Measurements from ENCODE around the gene MAPKAPK2.

DNA sequence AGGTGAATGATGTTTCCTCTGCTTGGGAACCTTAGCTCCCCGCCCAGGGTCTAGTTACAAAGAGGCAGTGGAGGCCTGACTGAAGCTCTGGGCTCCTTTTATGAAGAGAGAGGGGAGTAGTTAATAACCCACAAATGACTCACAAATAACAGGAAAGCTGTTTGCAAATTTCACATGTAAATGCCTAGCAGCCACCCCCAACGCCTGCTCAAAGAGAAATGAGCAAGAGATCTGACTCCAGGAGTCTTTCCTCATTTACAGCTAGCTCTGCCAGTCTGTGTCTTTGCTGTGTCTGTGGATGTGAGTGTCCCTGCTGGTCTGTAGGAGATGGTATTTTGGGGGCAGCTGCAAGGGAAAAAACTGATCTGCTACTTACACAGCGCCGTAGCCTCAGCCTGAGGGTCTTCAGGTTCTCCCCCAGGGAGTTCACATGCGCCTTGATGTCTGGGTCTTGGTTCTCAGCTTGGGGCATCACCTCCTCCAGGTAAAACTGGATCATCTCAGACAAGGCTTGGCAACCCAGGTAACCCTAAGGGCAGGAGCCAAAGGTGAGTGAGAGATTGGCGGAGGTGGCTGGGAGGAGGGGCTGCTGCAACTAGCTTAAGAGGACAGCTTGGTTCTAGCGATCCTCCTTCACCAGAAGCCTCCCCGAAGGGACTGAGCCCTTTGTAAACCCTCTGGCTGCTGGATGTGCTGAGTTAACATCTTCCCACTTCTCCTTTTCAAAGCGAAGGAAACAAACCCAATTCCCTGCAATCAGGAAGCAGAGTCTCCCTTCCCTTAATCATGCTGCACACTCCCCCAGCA lies 86.0 kb downstream of the MAPKAPK2 start, which contains the start of gene IL19:
- no peak for TF ChIP-seq EZH2 (IDR thresholded peaks at IDR 0.05; ENCODE audit: insufficient read depth, poor library complexity, severe bottlenecking)
- TF ChIP-seq EZH2phosphoT487 (IDR thresholded peaks at IDR 0.05; ENCODE audit: insufficient read depth, low read depth): no peak

Data from GM23248 (cell line).